ENCODE measurements around the gene TLR2.

Gene TLR2

DNA sequence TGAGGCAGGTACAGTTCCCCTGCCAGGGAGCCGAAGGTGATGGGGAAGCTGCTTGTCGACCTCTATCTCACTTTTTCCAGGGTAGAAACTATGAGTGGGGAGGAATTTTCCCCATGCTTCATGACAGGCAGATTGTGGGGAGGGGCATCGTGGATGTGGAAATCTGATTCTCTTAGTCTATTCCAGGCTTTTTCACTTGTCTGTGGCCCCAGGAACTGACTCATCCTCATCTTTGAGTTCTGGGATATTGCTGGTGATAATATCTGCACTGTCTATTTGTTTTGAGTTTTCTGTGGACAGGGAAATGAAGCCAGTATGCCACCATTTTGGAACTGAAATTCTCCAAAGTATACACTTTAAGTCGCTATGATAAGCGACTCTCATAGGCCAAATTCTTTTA is 7.6 kb upstream of the TLR2 start:
- H3K4me3 ChIP-seq (ENCODE audit: low read depth, low read length), result no peak overlapping the region
- TF ChIP-seq, protein P1, sequence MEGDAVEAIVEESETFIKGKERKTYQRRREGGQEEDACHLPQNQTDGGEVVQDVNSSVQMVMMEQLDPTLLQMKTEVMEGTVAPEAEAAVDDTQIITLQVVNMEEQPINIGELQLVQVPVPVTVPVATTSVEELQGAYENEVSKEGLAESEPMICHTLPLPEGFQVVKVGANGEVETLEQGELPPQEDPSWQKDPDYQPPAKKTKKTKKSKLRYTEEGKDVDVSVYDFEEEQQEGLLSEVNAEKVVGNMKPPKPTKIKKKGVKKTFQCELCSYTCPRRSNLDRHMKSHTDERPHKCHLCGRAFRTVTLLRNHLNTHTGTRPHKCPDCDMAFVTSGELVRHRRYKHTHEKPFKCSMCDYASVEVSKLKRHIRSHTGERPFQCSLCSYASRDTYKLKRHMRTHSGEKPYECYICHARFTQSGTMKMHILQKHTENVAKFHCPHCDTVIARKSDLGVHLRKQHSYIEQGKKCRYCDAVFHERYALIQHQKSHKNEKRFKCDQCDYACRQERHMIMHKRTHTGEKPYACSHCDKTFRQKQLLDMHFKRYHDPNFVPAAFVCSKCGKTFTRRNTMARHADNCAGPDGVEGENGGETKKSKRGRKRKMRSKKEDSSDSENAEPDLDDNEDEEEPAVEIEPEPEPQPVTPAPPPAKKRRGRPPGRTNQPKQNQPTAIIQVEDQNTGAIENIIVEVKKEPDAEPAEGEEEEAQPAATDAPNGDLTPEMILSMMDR (IDR thresholded peaks at IDR 0.05; ENCODE audit: low read depth, low read length, missing control alignments), result no peak
- in situ Hi-C loops (cut with HindIII; ENCODE audit: low sequenced_read_pairs), result no loop called here
- DNase-seq (ENCODE audit: low read depth), result no peak

- DNase-seq (ENCODE audit: low read depth), result peak; percentile 71
- TF ChIP-seq, protein P1 (IDR thresholded peaks at IDR 0.05; ENCODE audit: low read depth, low read length, missing control alignments), result no peak
- in situ Hi-C loops (cut with HindIII; ENCODE audit: low sequenced_read_pairs), result no loop called here
- no peak overlapping the region for H3K4me3 ChIP-seq (ENCODE audit: low read depth, low read length)
Measured at GRCh38 chr4:153676984-153677383, 7.1 kb upstream of the TLR2 start.

DNA sequence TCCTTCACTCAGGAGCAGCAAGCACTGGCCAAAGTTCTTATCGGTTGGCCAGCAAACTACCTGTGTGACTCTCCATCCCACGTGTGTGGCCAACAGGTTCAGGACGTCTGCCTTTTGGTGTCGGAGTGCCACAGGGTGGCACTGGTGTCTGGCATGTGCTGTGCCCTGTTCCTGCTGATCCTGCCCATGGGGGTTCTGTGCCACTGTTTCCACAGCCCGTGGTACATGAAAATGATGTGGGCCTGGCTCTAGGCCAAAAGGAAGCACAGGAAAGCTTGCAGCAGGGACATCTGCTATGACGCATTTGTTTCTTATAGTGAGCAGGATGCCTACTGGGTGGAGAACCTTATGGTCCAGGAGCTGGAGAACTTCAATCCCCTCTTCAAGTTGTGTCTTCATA is 4.6 kb upstream of the TLR2 start:
- in situ Hi-C loops (cut with HindIII; ENCODE audit: low sequenced_read_pairs), result no loop called here
- no peak overlapping the region for H3K4me3 ChIP-seq (ENCODE audit: low read depth, low read length)
- no peak for DNase-seq (ENCODE audit: low read depth)
- TF ChIP-seq, protein P1 (IDR thresholded peaks at IDR 0.05; ENCODE audit: low read depth, low read length, missing control alignments), result no peak

GRCh38 chr4:153683763-153684181 is 308 bp upstream of the TLR2 start:
- TF ChIP-seq, protein P1 (IDR thresholded peaks at IDR 0.05; ENCODE audit: low read depth, low read length, missing control alignments), result no peak
- peak overlapping the region; percentile 53 for H3K4me3 ChIP-seq (ENCODE audit: low read depth, low read length)
- in situ Hi-C loops (cut with HindIII; ENCODE audit: low sequenced_read_pairs), result no loop called here
- DNase-seq (ENCODE audit: low read depth), result no peak

GRCh38 chr4:153684971-153685371 is 891 bp downstream of the TLR2 start:
- in situ Hi-C loops (cut with HindIII; ENCODE audit: low sequenced_read_pairs), result no loop called here
- DNase-seq (ENCODE audit: low read depth), result no peak
- peak overlapping the region; percentile 53 for H3K4me3 ChIP-seq (ENCODE audit: low read depth, low read length)
- TF ChIP-seq, protein P1 (IDR thresholded peaks at IDR 0.05; ENCODE audit: low read depth, low read length, missing control alignments), result no peak

DNA sequence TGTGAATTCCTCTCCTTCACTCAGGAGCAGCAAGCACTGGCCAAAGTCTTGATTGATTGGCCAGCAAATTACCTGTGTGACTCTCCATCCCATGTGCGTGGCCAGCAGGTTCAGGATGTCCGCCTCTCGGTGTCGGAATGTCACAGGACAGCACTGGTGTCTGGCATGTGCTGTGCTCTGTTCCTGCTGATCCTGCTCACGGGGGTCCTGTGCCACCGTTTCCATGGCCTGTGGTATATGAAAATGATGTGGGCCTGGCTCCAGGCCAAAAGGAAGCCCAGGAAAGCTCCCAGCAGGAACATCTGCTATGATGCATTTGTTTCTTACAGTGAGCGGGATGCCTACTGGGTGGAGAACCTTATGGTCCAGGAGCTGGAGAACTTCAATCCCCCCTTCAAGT is 20.4 kb downstream of the TLR2 start:
- no peak overlapping the region for H3K4me3 ChIP-seq (ENCODE audit: low read depth, low read length)
- in situ Hi-C loops (cut with HindIII; ENCODE audit: low sequenced_read_pairs), result no loop called here
- DNase-seq (ENCODE audit: low read depth), result no peak
- TF ChIP-seq, protein P1 (IDR thresholded peaks at IDR 0.05; ENCODE audit: low read depth, low read length, missing control alignments), result no peak
